ENCODE measurements around the gene SCP2.

Gene SCP2

GRCh38 chr1:53046930-53047329 lies 119.9 kb downstream of the SCP2 start:
- DNase-seq: peak; percentile 19

DNA sequence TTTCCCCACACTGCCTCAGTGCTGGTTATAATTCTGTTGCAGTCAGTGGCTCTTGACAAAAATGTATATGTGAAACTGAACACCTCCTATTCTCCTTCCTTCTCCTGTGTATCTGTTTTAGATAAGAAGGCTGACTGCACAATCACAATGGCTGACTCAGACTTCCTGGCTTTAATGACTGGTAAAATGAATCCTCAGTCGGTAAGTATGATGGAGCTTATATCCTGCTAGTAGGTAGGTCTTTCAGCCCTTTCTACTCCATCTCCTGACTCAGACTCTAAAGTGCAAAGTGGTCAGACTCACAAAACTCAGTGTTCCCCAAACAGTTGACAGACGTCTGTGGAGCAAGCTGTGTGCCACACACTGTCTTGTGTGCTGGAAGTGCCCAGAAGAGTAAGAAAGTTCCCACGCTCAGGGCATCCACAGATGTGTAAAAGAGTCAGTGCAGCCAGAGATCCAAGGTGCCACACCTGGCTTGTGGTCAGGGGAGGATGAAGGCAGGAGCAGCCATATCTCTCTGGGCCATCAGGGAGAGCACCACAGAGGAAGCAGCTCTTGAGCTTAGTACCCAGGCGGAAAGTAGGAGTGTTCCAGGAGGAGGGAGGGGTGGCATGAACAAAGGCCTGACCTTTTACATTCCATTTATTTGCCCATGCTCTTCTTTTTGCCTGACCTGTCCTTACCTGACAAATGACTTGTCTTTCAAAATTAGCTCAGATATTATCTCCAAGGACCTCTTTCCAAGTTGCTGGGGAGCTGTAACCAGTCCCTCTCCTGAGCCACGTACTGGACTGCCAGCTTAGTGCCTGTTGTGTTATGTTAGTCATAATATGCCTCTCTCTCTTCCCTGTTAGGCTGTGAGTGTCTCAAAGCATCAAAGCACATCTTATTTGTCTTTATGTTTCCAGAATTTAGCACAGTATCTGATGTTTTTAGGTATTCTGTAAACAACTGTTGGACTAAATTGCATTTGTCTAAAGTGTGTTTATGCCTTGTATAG lies 121.0 kb downstream of the SCP2 start:
- DNase-seq: no peak

DNA sequence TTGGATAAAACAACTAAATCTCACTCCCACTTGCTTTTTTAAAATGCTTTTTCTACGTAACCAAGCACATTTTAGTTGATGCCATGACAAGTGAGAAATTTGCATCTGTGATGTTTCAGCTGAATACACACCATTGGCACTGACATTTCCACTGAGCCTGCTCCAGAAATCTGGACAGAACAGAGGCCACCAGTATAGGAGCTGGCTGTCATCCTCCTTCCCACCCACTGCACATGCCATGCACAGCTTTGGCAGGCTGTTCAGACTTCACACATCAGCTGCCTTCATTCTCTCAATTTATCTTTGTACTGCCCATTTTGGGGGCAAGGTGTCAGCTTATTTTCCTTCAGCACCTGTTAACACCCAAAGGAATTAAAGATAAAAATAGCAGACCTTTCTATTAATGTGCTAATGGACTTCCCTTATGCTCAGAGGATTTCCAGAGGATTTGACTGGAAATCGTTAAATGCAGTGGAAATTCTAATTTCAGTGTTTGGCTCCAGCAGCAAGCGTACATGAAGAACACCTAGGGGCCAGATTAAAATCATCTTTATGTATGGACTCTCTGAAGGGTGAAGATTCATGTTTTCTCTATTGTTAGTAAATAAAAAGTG lies 122.0 kb downstream of the SCP2 start:
- DNase-seq: peak; percentile 56

GRCh38 chr1:53049574-53049967 lies 122.5 kb downstream of the SCP2 start:
- DNase-seq: no peak

GRCh38 chr1:53050310-53050709 lies 123.2 kb downstream of the SCP2 start:
- no peak for DNase-seq

GRCh38 chr1:53051676-53052075 lies 124.6 kb downstream of the SCP2 start:
- DNase-seq: no peak

DNA sequence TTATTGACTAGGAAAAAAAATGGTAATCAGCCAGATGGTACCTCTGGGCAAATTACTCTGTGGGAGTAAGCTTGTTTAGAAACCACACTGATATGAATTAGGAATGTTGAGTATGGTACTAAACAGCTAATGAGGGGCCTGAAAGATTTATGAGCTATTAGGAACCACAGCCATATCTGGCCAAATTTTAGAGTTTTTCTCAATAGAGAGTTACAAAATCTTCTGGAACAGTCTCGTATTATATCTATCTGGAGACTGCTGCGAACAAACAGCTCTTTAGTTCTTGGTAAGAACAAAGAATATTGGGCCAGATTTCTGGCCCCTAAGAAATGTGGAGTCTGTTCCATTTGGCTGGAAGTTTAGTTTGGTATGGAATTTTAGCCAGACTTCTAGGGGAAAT lies 130.1 kb downstream of the SCP2 start:
- peak; percentile 93 for DNase-seq

DNA sequence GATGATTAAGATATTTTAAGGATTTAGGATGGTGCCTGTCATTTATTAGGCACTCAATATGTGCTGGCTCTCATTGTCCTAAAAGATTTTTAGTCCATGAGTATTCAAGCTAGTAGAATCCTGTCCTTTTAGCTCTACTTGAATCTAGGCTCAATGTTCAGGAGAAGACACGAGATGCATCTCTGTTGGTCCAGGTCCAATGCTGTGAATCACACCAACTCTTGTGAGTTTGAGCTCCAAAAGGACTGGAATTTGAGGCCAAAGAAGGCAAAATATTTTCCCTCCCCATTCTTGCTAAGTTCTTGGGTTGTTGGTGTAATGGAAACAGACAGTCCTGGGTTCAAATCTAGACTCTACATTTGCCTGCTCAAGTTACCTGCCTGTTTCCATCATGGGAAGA lies 133.5 kb downstream of the SCP2 start:
- no peak for DNase-seq

GRCh38 chr1:53061123-53061858 lies 134.2 kb downstream of the SCP2 start:
- no peak for DNase-seq

- no peak for DNase-seq
These were observed 135.0 kb downstream of the SCP2 start, which contains the start of gene PODN for GRCh38 chr1:53061859-53062707. PODN (plus strand) TSS chr1:53062213; CDS start chr1:53069856, 7,643 bp downstream.

DNA sequence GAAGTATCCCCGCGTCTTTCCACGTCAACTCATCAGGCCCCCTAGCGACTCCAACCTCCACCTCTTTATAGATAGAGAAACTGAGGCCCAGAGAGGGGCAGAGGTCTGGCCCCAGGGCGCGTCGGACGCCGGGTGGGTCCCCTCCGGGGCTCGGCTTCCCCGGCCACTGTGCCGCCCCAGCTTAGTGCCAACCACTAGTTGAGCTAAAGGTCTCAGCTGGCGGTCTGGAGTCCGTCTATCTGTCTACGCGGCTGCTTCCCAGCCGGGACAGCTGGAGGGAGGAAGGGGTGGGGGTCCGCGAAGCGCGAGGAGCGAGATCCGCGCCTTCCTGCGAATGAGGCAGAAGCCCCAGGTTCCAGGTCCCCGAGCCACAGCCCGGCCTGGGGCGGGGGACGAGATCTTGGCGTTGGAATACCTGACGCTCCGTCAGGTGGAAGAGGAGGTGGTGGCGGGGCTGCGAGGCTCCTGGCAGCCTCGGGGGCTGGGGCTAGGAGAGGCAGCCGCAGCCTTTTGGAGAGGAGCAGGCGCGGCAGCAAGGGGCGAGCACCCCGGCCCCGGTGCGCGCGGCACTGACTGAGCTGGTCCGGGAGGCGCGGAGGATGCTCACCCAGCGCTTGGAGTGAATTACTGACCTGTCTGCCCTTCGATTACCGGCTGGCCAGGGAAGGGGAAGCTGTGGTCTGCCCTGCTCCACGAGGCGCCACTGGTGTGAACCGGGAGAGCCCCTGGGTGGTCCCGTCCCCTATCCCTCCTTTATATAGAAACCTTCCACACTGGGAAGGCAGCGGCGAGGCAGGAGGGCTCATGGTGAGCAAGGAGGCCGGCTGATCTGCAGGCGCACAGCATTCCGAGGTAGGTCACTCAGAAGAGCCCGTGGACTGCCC lies 135.9 kb downstream of the SCP2 start:
- DNase-seq: no peak

DNA sequence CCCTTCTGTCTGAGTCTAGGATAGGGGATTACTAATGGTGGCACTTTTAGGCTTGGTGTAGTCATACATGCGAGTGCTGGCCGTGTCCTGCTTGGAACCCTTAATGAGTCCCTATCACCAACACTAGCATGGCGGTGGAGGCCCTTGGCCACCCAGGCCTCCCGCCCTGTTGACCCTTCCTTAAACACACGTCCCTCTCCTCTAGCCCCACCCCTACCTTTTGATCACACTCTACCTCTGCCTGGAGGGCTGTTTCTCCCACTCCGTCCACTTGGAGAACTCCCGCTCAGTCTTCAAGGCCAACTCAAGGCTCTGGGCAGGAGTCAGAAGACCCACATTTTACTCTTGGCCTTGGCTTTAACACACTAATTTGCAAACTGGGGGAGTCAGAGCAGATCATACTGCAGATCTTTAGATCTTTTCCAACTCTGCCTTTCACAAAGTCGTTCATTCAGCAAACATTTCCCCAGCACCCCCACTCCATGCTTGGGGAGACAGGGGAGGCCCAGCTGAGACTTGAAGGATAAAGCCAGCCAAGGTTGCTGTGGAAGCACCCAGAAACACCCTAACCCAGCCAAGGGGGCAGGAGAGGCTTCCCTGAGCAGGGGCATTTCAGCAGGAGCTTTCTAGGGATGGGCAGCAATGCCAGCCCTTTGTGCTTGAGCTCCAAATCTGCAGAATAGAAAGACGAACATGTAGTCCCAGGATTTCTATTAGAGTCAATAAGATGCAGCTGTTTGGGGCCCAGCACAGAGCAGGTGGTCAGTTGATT lies 136.9 kb downstream of the SCP2 start:
- no peak for DNase-seq

- DNase-seq: no peak
These were observed 138.3 kb downstream of the SCP2 start for GRCh38 chr1:53065391-53065790.

- DNase-seq: no peak
These were observed 139.4 kb downstream of the SCP2 start for GRCh38 chr1:53066488-53066887.

DNA sequence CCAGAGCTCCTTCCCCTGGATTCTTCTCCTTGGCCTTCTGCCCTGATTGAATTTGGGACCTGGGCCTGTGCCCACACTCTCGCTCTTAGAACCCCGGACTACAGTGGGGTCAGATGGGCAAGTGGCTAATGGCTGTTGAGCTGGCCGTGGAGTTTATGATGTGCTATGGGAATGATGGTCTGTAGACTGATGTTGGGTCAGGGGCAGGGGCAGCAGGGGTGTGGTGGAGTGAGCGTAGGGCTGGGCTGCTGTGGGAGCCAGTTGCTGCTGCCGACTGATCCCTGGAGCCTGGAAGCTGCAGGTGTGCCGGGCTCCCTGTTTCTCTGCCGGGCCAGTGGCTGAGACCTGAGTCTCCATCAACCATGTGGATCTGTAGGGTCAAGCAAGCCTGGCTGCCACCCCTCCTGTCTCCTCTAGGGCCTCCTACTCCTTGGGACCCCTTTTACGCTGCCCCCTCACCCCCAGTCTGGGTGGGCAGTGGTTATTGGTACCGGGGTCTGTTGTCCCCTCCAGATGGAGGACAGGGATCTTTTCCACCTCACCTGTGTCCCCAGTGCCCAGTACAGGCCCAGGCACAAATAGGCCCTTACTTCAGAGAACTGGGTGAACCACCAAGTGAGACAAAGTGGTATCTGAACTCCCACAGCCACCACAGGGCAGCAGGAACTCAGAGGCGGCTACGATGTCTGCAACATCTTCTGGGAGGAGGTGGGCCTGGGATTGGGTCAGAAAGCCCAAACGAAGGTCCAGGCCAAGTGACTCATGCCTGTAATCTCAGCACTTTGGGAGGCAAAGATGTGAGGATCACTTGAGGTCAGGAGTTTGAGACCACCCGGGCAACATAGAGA lies 140.0 kb downstream of the SCP2 start:
- DNase-seq: no peak

GRCh38 chr1:53067886-53068285 lies 140.8 kb downstream of the SCP2 start:
- no peak for DNase-seq

DNA sequence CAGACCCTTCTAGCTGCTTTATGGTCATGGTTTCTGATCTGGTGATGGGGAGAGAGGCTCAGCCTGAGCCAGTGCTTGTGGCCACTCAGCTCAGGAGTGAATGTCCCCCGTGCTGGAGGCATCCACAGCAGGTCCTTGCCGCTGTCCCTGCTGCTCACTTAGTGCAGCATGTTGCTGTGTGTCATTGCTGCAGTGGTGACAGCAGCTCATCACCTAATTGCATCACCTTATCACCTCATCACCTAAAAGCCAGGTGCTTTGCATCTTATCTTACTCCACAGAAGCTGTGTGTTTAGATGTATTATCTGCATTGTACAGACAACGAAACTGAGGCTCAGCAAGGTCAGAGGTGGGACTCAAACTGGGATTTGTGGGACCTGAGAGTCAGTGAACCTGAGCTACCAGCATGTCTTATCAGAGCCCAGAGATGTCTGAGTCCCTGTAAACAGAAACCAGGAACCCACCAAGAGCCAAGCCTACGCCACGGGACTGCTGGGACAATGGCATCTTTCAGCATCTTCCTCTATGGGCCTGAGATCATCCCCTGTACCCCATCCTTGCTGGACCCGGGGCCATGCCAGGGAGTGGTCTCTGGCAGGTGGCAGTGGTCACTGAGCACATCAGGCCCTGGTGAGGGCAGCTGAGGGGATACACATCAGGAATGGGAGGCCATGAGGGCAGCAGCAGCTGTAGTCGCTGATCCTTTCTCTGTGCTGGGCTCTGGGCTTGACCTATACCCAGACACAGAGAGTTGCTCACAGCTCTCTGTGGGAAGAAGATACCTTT lies 141.4 kb downstream of the SCP2 start:
- DNase-seq: no peak

DNA sequence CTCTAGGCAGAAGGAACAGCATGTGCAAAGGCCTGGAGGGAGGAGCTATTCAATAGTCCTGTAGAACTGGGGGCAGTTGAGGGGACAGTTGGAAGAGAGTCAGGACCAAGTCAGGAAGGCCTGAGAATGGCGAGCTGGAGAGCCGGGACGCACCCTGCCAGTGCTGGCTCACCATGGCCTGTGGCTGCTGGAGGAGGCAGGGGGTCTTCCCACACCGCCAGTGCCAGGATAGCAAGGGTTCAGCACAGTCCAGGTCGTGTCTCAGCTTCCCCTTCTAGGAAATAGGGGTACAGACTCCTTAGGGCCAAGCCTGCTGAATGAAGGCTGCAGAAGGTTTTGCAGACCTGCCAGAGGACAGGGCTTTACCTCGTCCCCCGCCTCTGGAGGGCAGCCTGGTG lies 142.2 kb downstream of the SCP2 start:
- DNase-seq: no peak
